CD14-positive monocyte (primary cell): ENCODE data around the gene GREB1. TPM values are rescaled to one million over a fixed set of nuclear protein-coding genes. Genes with fewer than 3 reads are reported as not detected.

Experiments used
- DNase-seq, 3 donors: peaks; one replicate each; pipeline ENCODE4 v3.0.0-alpha.2; 2011 to 2022
- H2AFZ ChIP-seq: 2 replicates; pipeline ENCODE4 v1.6.0; 2012; ENCODE audit warnings: mild to moderate bottlenecking, low read depth, low read length, inconsistent platforms; ENCODE audit not compliant: insufficient read depth, poor library complexity, severe bottlenecking
- H3K27ac ChIP-seq, 2 donors: 1 replicate in 1 of 2; 2 replicates in 1 of 2; pipeline ENCODE4 v1.5.1; 2012 to 2013; ENCODE audit warnings: low read length in 2 of 2, control low read depth in 1 of 2, inconsistent platforms in 1 of 2, low read depth in 1 of 2, mild to moderate bottlenecking in 1 of 2
- H3K27me3 ChIP-seq, 2 donors: one replicate each; pipeline versions ENCODE4 v1.6.0 to v1.6.1; 2011 to 2013; ENCODE audit warnings: low read length in 2 of 2; ENCODE audit not compliant: control insufficient read depth in 2 of 2, insufficient read depth in 2 of 2
- H3K36me3 ChIP-seq, 2 donors: replicated peaks in 1 of 2; 1 replicate in 1 of 2; 2 replicates in 1 of 2; pipeline versions ENCODE4 v1.5.1 to v1.6.1; 2012 to 2013; ENCODE audit warnings: low read length in 2 of 2, control low read depth in 1 of 2, inconsistent platforms in 1 of 2, mild to moderate bottlenecking in 1 of 2; ENCODE audit not compliant: insufficient read depth in 2 of 2, control insufficient read depth in 1 of 2
- H3K4me1 ChIP-seq, 2 donors: 1 replicate in 1 of 2; 2 replicates in 1 of 2; pipeline versions ENCODE4 v1.5.1 to v1.6.1; 2012 to 2013; ENCODE audit warnings: low read length in 2 of 2, control low read depth in 1 of 2, inconsistent platforms in 1 of 2, mild to moderate bottlenecking in 1 of 2, moderate library complexity in 1 of 2; ENCODE audit not compliant: insufficient read depth in 2 of 2, control insufficient read depth in 1 of 2
- H3K4me2 ChIP-seq: replicated peaks from 2 replicates; pipeline ENCODE3; 2012; ENCODE audit warnings: low read length, moderate library complexity, mild to moderate bottlenecking; ENCODE audit not compliant: poor library complexity, severe bottlenecking; ENCODE audit errors: extremely low read depth
- H3K4me3 ChIP-seq, 3 experiments: fragments of 200-600 bp in 1 of 3; sonication (generic) in 1 of 3; replicated peaks in 1 of 3; 1 replicate in 2 of 3; 2 replicates in 1 of 3; pipeline ENCODE4 v1.5.1; 2011 to 2013; ENCODE audit warnings: low read length in 3 of 3, mild to moderate bottlenecking in 3 of 3, control low read depth in 2 of 3, low read depth in 2 of 3, inconsistent platforms in 1 of 3, moderate library complexity in 1 of 3
- H3K79me2 ChIP-seq: 2 replicates; pipeline ENCODE4 v1.6.0; 2012; ENCODE audit warnings: mild to moderate bottlenecking, control low read depth, inconsistent platforms, low read length, moderate library complexity; ENCODE audit not compliant: insufficient read depth
- H3K9ac ChIP-seq: 2 replicates; pipeline ENCODE4 v1.6.0; 2017; ENCODE audit warnings: low read length, mild to moderate bottlenecking; ENCODE audit not compliant: insufficient read depth, poor library complexity, severe bottlenecking
- H3K9me3 ChIP-seq, 2 donors: replicated peaks in 1 of 2; 1 replicate in 1 of 2; 2 replicates in 1 of 2; pipeline versions ENCODE4 v1.5.1 to v1.6.1; 2012 to 2013; ENCODE audit warnings: low read length in 2 of 2, control low read depth in 1 of 2; ENCODE audit not compliant: control insufficient read depth in 1 of 2, insufficient read depth in 1 of 2
- H4K20me1 ChIP-seq: 2 replicates; pipeline ENCODE4 v1.6.0; 2012; ENCODE audit warnings: mild to moderate bottlenecking, low read length, control low read depth, moderate library complexity; ENCODE audit not compliant: insufficient read depth
- H3K27ac Mint-ChIP-seq, 7 donors: one replicate each; pipeline ENCODE4 v1.8.0; 2020; ENCODE audit warnings: mild to moderate bottlenecking in 7 of 7, mixed read lengths in 7 of 7, moderate library complexity in 6 of 7, inconsistent platforms in 2 of 7
- H3K27me3 Mint-ChIP-seq, 3 donors: one replicate each; pipeline ENCODE4 v1.8.0; 2021 to 2022; ENCODE audit warnings: low read depth in 3 of 3, mild to moderate bottlenecking in 3 of 3, mixed read lengths in 3 of 3, moderate library complexity in 3 of 3, inconsistent platforms in 1 of 3
- H3K36me3 Mint-ChIP-seq, 2 donors: one replicate each; pipeline ENCODE4 v1.8.0; 2020; ENCODE audit warnings: mixed read lengths in 2 of 2, inconsistent platforms in 1 of 2, mild to moderate bottlenecking in 1 of 2
- H3K4me1 Mint-ChIP-seq: one replicate; pipeline ENCODE4 v1.8.0; 2020; ENCODE audit warnings: mild to moderate bottlenecking, mixed read lengths
- H3K4me3 Mint-ChIP-seq, 2 donors: one replicate each; pipeline ENCODE4 v1.8.0; 2020; ENCODE audit warnings: mild to moderate bottlenecking in 2 of 2, mixed read lengths in 2 of 2, moderate library complexity in 1 of 2
- H3K9me3 Mint-ChIP-seq, 7 donors: one replicate each; pipeline ENCODE4 v1.8.0; 2020 to 2022; ENCODE audit warnings: mixed read lengths in 7 of 7, mild to moderate bottlenecking in 6 of 7, moderate library complexity in 6 of 7, inconsistent platforms in 2 of 7
- CTCF ChIP-seq: fragments of 200-600 bp; IDR thresholded peaks from one replicate; pipeline ENCODE4 v1.8.0; 2022; ENCODE audit warnings: antibody characterized with exemption, mild to moderate bottlenecking
- WGBS: methylation state at CpG from one replicate; pipeline ENCODE4 v1.1.5; 2013; ENCODE audit warnings: missing lambda C conversion rate; ENCODE audit not compliant: insufficient coverage; 5-methylcytosine and 5-hydroxymethylcytosine counted together
- intact Hi-C, 2 donors: fragments of 100-400 bp; cut with micrococcal nuclease; formaldehyde crosslinking; loops; one replicate each; pipeline versions ENCODE4 v1.15.0 to v1.15.1; 2023
- polyA plus RNA-seq, 3 donors: library from polyadenylated mRNA; depleted of rRNA in 1 of 3; unstranded in 2 of 3; stranded (reverse) in 1 of 3; fragments of 300-500 nt in 2 of 3; fragments of >200 nt in 1 of 3; fragmentation: Illumina TruSeq in 2 of 3; gene quantifications; 1 replicate in 2 of 3; 2 replicates in 1 of 3; pipeline ENCODE4 v1.2.3, GENCODE V29; 2012 to 2021

Gene GREB1
- polyA plus RNA-seq, 3 donors, result not detected

GRCh38 chr2:11524470-11524869, 9.4 kb upstream of the GREB1 start:
- Histone ChIP-seq H3K27me3 (peaks cover 11 to 13% of the 10 kb centered on the region in 2 donors), H3K4me3 (no peak overlapping the region), H3K9me3 (no peaks in the 10 kb centered on the region), H4K20me1 (no peaks in the 10 kb centered on the region), H3K79me2 (no peaks in the 10 kb centered on the region), H3K4me1 (no peaks in the 10 kb centered on the region), H3K9ac (no peak overlapping the region), H2AFZ (no peak overlapping the region), H3K27ac (no peak overlapping the region), H3K36me3 (no peaks in the 10 kb centered on the region), H3K4me2 (no peak overlapping the region)
- intact Hi-C loops, result no loop called here
- Mint-ChIP-seq H3K4me3 (no peak overlapping the region), H3K27ac (peak overlapping the region in 1 of 7 donors; percentile 43), H3K9me3 (peaks cover 0 to 9% (median 2%) of the 10 kb centered on the region in 7 donors), H3K27me3 (peaks cover 5 to 32% (median 14%) of the 10 kb centered on the region in 3 donors), H3K36me3 (no peaks in the 10 kb centered on the region), H3K4me1 (no peaks in the 10 kb centered on the region)
- DNase-seq, result no peak
- no CpG with 5 or more reads among the region's 2 CpGs for WGBS
- TF ChIP-seq CTCF, result no peak

GRCh38 chr2:11525762-11526161, 8.1 kb upstream of the GREB1 start:
- Mint-ChIP-seq H3K4me3 (no peak overlapping the region), H3K27me3 (peaks cover 8 to 32% (median 18%) of the 10 kb centered on the region in 3 donors), H3K36me3 (no peaks in the 10 kb centered on the region), H3K9me3 (peaks cover 0 to 6% (median 1%) of the 10 kb centered on the region in 7 donors), H3K4me1 (no peaks in the 10 kb centered on the region), H3K27ac (no peak overlapping the region)
- no peak overlapping the region for H3K27ac ChIP-seq
- no peaks in the 10 kb centered on the region for H3K79me2 ChIP-seq
- H2AFZ ChIP-seq, result no peak overlapping the region
- no peak for TF ChIP-seq CTCF
- intact Hi-C loops, result no loop called here
- peaks cover 13% of the 10 kb centered on the region in 2 donors for H3K27me3 ChIP-seq
- 93% methylated on average over 6 of the region's 7 CpGs for WGBS
- no peaks in the 10 kb centered on the region for H3K36me3 ChIP-seq
- no peaks in the 10 kb centered on the region for H3K9me3 ChIP-seq
- no peaks in the 10 kb centered on the region for H4K20me1 ChIP-seq
- no peaks in the 10 kb centered on the region for H3K4me1 ChIP-seq
- no peak overlapping the region for H3K4me3 ChIP-seq
- DNase-seq, result no peak
- no peak overlapping the region for H3K9ac ChIP-seq
- H3K4me2 ChIP-seq, result no peak overlapping the region
